ENCODE results near the gene EXOC1.
"Not testable (repeated sequence)": the region's sequence is repeated elsewhere in the genome, so short reads cannot be mapped to it uniquely, and the experiment has no call there.

The EXOC1 gene

GRCh38 chr4:55907469-55907868 is 54.0 kb downstream of the EXOC1 start:
- DNase-seq (ENCODE audit: low spot score): no peak

GRCh38 chr4:55910140-55910539 is 56.7 kb downstream of the EXOC1 start:
- DNase-seq (ENCODE audit: low spot score): no peak

- no peak for DNase-seq (ENCODE audit: low spot score)
Measured at GRCh38 chr4:55912249-55912648, 58.8 kb downstream of the EXOC1 start.

- no peak for DNase-seq (ENCODE audit: low spot score)
Measured at GRCh38 chr4:55920571-55920970, 67.1 kb downstream of the EXOC1 start.

GRCh38 chr4:55921093-55921492 is 67.6 kb downstream of the EXOC1 start:
- no peak for DNase-seq (ENCODE audit: low spot score)

- no peak for DNase-seq (ENCODE audit: low spot score)
Measured at GRCh38 chr4:55925241-55925640, 71.8 kb downstream of the EXOC1 start.

- no peak for DNase-seq (ENCODE audit: low spot score)
Measured at GRCh38 chr4:55926610-55927009, 73.2 kb downstream of the EXOC1 start.

GRCh38 chr4:55927803-55928437 is 74.5 kb downstream of the EXOC1 start:
- no peak for DNase-seq (ENCODE audit: low spot score)

- no peak for DNase-seq (ENCODE audit: low spot score)
Measured at GRCh38 chr4:55928846-55929245, 75.4 kb downstream of the EXOC1 start.

- DNase-seq (ENCODE audit: low spot score): no peak
Measured at GRCh38 chr4:55931043-55931442, 77.6 kb downstream of the EXOC1 start.

GRCh38 chr4:55931833-55932232 is 78.4 kb downstream of the EXOC1 start:
- no peak for DNase-seq (ENCODE audit: low spot score)

- no peak for DNase-seq (ENCODE audit: low spot score)
Measured at GRCh38 chr4:55932511-55932910, 79.1 kb downstream of the EXOC1 start.

GRCh38 chr4:55933611-55934010 is 80.2 kb downstream of the EXOC1 start:
- DNase-seq (ENCODE audit: low spot score): no peak

GRCh38 chr4:55935907-55936306 is 82.5 kb downstream of the EXOC1 start:
- DNase-seq (ENCODE audit: low spot score): not testable (repeated sequence)

- no peak for DNase-seq (ENCODE audit: low spot score)
Measured at GRCh38 chr4:55938481-55938880, 85.0 kb downstream of the EXOC1 start.

GRCh38 chr4:55939421-55939820 is 86.0 kb downstream of the EXOC1 start:
- no peak for DNase-seq (ENCODE audit: low spot score)

- DNase-seq (ENCODE audit: low spot score): no peak
Measured at GRCh38 chr4:55941881-55942396, 88.5 kb downstream of the EXOC1 start.

- DNase-seq (ENCODE audit: low spot score): peak; percentile 61
Measured at GRCh38 chr4:55947254-55947882, 93.9 kb downstream of the EXOC1 start.

GRCh38 chr4:55947912-55948725 is 94.7 kb downstream of the EXOC1 start:
- peak; percentile 53 for DNase-seq (ENCODE audit: low spot score)

GRCh38 chr4:55948726-55949481 is 95.5 kb downstream of the EXOC1 start, which contains the start of gene CEP135:
TSS of gene CEP135 (plus strand) at chr4:55948945. CDS start at chr4:55952131, 3,186 bp downstream.
- DNase-seq (ENCODE audit: low spot score): peak; percentile 91

- DNase-seq (ENCODE audit: low spot score): no peak
Measured at GRCh38 chr4:55949482-55949802, 96.0 kb downstream of the EXOC1 start.
